Mucosa of rectum (tissue), 2 donors: ENCODE data around the gene RIN2.

Experiments
- H3K27ac ChIP-seq, 2 donors: one replicate each; pipeline ENCODE4 v1.7.0; 2013; ENCODE audit warnings: inconsistent platforms in 2 of 2, low read depth in 2 of 2, low read length in 2 of 2
- H3K27me3 ChIP-seq, 2 donors: one replicate each; pipeline ENCODE4 v1.7.0; 2013; ENCODE audit warnings: low read length in 2 of 2; ENCODE audit not compliant: control insufficient read depth in 2 of 2, insufficient read depth in 2 of 2
- H3K36me3 ChIP-seq, 2 donors: one replicate each; pipeline ENCODE4 v1.7.0; 2013; ENCODE audit warnings: low read length in 2 of 2; ENCODE audit not compliant: control insufficient read depth in 2 of 2, insufficient read depth in 2 of 2
- H3K4me1 ChIP-seq, 2 donors: one replicate each; pipeline ENCODE4 v1.7.0; 2013; ENCODE audit warnings: low read length in 2 of 2, mild to moderate bottlenecking in 1 of 2; ENCODE audit not compliant: control insufficient read depth in 2 of 2, insufficient read depth in 2 of 2
- H3K4me3 ChIP-seq, 2 donors: one replicate each; pipeline ENCODE4 v1.7.0; 2013; ENCODE audit warnings: low read length in 2 of 2
- H3K9ac ChIP-seq, 2 donors: one replicate each; pipeline ENCODE4 v1.7.0; 2013; ENCODE audit warnings: low read length in 2 of 2, low read depth in 1 of 2, mild to moderate bottlenecking in 1 of 2
- H3K9me3 ChIP-seq, 2 donors: one replicate each; pipeline ENCODE4 v1.7.0; 2013; ENCODE audit warnings: low read length in 2 of 2; ENCODE audit not compliant: control insufficient read depth in 2 of 2
- donor health status: healthy.
- donor health status: Normal muscosa, but diverticular disease.

RIN2 gene

DNA sequence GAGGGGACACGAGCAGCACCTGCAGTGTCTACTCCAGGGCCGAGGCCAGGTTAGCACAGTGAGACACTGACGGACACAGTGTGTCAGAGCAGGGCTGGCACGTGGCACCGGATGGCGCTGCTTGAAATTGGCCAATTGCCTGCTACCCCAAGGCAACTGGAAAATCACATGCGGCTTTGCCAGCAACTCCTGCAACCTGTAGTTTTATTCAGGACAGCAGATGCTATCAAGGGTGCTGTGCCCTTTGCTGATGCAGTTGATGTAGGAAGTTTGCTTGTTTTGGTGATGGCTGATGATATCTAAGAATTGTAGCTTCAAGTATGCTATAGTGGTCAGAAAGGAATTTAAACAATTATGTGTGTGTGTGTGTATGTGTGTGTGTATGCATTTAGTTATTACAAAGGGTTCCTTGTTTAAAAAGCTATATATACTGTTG, 25.9 kb downstream of the RIN2 start:
- peaks cover 5 to 24% of the 10 kb centered on the region in 2 donors for H3K4me1 ChIP-seq
- H3K36me3 ChIP-seq: no peaks in the 10 kb centered on the region
- H3K4me3 ChIP-seq: no peak overlapping the region
- H3K9ac ChIP-seq: no peak overlapping the region
- no peaks in the 10 kb centered on the region for H3K9me3 ChIP-seq
- no peaks in the 10 kb centered on the region for H3K27me3 ChIP-seq
- peak overlapping the region in 1 of 2 donors; percentile 14 for H3K27ac ChIP-seq

DNA sequence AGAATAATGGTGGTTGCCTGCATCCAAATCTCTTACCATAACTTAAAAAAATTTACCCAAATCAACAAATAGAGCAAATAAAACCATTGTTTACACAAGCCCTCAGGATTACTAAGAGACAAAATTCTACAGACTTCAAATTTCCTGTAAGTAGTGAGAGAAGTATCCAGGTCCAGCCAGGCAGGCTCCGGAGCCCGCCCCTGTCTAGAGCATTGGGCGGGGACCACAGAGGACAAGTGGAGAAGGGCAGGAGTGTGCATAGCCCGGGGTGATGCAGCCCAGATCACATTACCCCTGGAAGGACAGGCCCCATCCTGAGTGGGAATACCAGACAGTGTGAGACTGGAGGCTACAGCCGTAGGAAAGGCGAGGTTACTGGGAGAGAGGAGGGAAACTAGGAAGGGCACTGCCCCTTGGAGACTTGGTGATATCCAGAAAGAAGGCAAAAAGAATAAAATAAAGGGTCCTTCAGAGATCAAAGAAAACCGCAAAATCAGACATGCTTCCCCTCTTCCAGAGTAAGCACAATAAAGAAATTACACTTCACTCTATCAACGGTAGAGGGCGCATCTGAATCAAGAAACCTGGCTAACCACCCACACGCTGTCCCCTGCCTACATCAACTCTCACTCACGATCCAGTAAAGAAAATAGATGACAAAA, 26.6 kb downstream of the RIN2 start:
- H3K27me3 ChIP-seq: no peaks in the 10 kb centered on the region
- H3K9me3 ChIP-seq: no peaks in the 10 kb centered on the region
- H3K9ac ChIP-seq: peak overlapping the region; percentile 14 to 54
- no peaks in the 10 kb centered on the region for H3K36me3 ChIP-seq
- H3K4me1 ChIP-seq: peaks cover 5 to 24% of the 10 kb centered on the region in 2 donors
- H3K27ac ChIP-seq: peak overlapping the region; percentile 4 to 14
- no peak overlapping the region for H3K4me3 ChIP-seq

DNA sequence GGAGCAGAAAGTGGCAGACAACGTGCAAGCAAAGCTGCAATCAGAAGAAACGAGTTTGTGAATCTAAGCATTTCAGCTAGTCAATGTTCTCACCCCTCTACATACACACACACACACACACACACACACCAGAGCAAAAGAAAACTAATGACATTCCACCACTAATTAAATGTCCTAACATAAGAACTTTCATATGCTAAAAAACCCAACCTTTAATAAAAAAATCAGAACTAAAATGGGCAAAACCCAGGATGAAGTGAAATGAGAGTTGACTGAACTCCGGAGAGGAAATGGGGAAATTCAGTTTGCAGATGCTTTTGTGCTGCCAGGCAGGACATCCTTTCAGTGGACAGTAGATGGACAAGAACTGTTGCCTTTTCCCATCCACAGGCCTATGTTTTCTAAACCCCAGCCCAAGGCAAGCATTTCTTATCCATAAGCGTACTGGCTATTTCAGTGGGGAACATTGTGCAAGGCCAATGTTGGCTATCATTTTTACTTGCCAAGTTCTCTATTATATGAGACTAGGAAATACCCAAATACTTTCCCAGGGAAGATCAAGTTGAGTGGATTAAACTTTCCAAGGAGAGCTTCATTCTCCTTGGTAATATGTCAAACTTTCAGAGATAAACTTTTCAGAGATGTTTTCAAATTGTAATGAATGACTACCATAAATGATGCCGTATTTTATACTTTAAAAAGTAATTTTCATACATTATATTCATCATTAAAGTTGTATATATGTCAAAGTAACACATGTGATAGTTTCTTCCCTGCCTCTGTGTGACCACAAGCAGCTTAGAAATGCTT, 27.3 kb downstream of the RIN2 start:
- no peaks in the 10 kb centered on the region for H3K9me3 ChIP-seq
- H3K27me3 ChIP-seq: no peaks in the 10 kb centered on the region
- H3K4me1 ChIP-seq: peaks cover 5 to 24% of the 10 kb centered on the region in 2 donors
- H3K9ac ChIP-seq: peak overlapping the region; percentile 14 to 54
- peak overlapping the region; percentile 7 to 20 for H3K27ac ChIP-seq
- no peak overlapping the region for H3K4me3 ChIP-seq
- no peaks in the 10 kb centered on the region for H3K36me3 ChIP-seq

DNA sequence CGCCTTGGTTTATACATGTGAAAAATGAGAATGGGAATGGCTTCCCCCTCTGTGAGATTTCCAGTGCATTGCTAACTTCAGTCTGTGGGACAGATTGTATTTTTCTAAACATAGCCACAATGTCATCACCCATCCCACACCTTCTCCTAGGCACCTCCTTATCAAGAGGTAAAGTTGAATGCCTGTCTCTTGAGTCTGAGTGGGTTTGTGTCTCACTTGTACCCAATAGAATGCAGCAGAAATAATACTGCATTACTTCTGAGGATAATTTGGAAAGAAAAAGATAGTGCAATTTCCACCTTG, 27.9 kb downstream of the RIN2 start:
- H3K36me3 ChIP-seq: no peaks in the 10 kb centered on the region
- no peak overlapping the region for H3K9ac ChIP-seq
- H3K27ac ChIP-seq: peak overlapping the region; percentile 7 to 20
- no peaks in the 10 kb centered on the region for H3K9me3 ChIP-seq
- no peaks in the 10 kb centered on the region for H3K27me3 ChIP-seq
- H3K4me3 ChIP-seq: no peak overlapping the region
- peaks cover 5 to 24% of the 10 kb centered on the region in 2 donors for H3K4me1 ChIP-seq

DNA sequence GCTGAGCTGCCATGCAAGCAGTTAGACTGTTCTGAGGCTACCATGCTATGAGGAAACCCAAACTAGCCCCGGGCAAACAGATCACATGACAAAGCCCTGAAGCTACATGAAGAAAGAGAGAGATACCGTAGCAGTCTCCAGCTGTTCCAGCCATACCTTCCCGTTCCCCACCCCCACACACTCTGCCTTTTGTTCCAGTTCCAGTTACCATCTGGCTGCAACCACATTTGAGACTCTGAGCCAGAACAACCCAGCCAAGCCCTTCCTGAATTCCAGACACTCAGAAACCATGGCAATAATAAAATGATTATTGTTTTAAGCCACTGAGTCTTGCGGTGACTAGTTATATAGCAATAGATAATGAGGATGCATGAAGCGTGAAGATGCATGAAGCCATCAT, 28.3 kb downstream of the RIN2 start:
- Histone ChIP-seq H3K9ac (no peak overlapping the region), H3K9me3 (no peaks in the 10 kb centered on the region), H3K36me3 (no peaks in the 10 kb centered on the region), H3K27me3 (no peaks in the 10 kb centered on the region), H3K4me3 (no peak overlapping the region), H3K4me1 (peaks cover 5 to 24% of the 10 kb centered on the region in 2 donors), H3K27ac (peak overlapping the region; percentile 7 to 20)

DNA sequence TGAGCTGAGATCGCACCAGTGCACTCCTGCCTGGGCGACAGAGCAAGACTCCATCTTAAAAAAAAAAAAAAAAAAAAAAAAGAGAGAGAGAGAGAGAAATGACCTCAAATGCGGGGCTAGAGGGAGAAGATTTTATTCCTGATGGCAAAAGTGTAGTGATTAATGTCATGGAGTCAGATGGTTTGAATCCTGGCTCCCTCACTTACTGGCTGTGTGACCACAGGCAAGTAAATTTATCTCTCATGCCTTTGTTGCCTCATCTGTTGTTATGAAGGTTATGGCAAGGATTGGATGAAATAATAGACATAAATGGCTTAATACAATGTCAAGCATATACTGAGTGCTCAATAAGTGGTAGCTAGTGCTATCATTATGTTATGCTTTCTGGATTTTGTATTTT, 29.3 kb downstream of the RIN2 start:
- Histone ChIP-seq H3K4me3 (no peak overlapping the region), H3K27me3 (no peaks in the 10 kb centered on the region), H3K27ac (no peak overlapping the region), H3K9ac (no peak overlapping the region), H3K4me1 (peaks cover 5 to 24% of the 10 kb centered on the region in 2 donors), H3K9me3 (no peaks in the 10 kb centered on the region), H3K36me3 (no peaks in the 10 kb centered on the region)

DNA sequence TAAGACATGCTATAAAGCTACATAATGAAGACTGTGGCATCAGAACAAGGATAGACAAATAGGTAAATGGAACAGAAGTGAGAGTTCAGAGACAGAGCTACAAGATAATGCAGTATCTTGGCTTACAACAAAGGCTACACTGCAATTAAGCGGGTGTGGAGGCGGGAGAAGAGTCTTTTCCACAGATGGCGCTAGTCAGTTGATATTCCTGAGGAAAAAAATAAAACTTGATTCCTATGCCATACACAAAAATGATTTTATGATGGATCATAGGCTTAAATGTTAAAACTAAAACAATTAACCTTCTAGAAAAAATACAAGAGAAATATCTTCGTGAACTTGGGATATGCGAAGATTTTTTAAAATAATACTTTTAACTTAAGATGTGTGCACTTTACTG, 31.0 kb downstream of the RIN2 start:
- no peak overlapping the region for H3K9ac ChIP-seq
- no peaks in the 10 kb centered on the region for H3K9me3 ChIP-seq
- H3K27ac ChIP-seq: no peak overlapping the region
- peaks cover 5 to 21% of the 10 kb centered on the region in 2 donors for H3K4me1 ChIP-seq
- no peak overlapping the region for H3K4me3 ChIP-seq
- no peaks in the 10 kb centered on the region for H3K36me3 ChIP-seq
- no peaks in the 10 kb centered on the region for H3K27me3 ChIP-seq

DNA sequence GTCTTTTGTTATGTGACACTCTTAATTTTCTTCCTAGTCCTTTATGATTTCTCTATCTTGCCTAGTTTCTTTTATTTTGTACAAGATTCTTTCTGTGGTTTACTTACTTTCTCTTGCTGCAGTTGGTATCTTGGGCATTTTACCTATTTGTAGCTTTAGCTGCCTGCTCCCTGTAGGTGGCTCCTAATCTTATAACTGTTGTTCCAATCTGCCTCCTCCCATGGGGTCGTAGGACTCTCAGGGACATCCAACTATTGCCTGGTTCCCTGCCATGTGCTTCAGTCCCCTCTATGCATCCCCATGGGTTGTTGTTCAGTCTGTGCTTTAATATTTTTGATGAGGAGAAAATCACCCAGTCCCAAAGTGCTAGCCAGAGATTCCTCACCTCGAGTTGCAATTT, 31.4 kb downstream of the RIN2 start:
- H3K36me3 ChIP-seq: no peaks in the 10 kb centered on the region
- H3K9me3 ChIP-seq: no peaks in the 10 kb centered on the region
- H3K4me1 ChIP-seq: peaks cover 5 to 18% of the 10 kb centered on the region in 2 donors
- no peak overlapping the region for H3K4me3 ChIP-seq
- H3K27me3 ChIP-seq: no peaks in the 10 kb centered on the region
- H3K27ac ChIP-seq: no peak overlapping the region
- no peak overlapping the region for H3K9ac ChIP-seq

DNA sequence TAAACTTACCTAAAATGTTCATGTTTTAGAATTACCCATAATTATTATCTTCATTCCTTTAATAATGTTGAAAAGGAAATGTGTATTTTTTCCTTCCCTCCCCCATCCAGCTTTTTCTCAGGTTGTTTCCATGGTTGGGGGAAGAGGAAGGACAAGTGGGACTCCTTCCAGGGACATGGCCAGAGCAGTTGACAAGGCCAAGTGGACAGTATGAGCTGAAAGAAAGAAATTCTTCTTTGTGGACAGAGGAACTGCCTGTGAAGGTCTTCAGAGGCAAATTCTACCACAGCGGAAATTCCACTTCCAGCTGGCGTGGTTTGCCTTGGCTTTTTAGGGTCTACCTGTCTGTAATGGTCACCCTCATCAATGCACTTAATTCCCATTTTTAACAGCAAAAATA, 33.8 kb downstream of the RIN2 start:
- Histone ChIP-seq H3K36me3 (no peaks in the 10 kb centered on the region), H3K9ac (no peak overlapping the region), H3K4me1 (peaks cover 0 to 3% of the 10 kb centered on the region in 2 donors), H3K9me3 (no peaks in the 10 kb centered on the region), H3K27me3 (no peaks in the 10 kb centered on the region), H3K4me3 (no peak overlapping the region), H3K27ac (no peak overlapping the region)

DNA sequence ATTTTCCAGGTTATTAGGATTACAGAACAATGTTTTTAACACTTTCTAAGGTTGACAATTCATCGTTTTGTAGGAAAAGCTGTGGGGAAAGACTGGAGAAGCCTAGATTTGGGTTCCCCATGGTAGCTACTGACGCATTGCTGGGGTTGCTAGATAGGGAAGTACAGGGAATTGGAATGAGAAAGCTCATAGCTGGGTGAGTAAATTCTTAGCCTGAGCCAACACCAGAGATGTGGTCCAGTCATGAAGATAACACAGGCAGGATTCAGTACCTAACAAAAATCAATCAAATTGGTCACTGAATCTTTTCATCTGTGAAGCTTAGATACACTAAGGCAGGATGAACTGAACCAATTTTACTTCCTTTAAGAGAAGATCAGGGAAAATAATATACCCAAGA, 35.7 kb downstream of the RIN2 start:
- Histone ChIP-seq H3K4me3 (no peak overlapping the region), H3K9me3 (no peaks in the 10 kb centered on the region), H3K27me3 (no peaks in the 10 kb centered on the region), H3K36me3 (no peaks in the 10 kb centered on the region), H3K4me1 (peaks cover 0 to 3% of the 10 kb centered on the region in 2 donors), H3K27ac (no peak overlapping the region), H3K9ac (no peak overlapping the region)
